HG02571 (cell line): ENCODE measurements around the gene CEP43.
A peak's percentile ranks its signal among the peaks of the same experiment; 100 is the strongest.

Source experiments
- ATAC-seq: cut with Tn5 transposase; IDR thresholded peaks from one replicate; pipeline ENCODE4 v1.9.1; 2021; ENCODE audit warnings: mild to moderate bottlenecking, moderate library complexity; ENCODE audit not compliant: unreplicated experiment

CEP43 gene, protein sequence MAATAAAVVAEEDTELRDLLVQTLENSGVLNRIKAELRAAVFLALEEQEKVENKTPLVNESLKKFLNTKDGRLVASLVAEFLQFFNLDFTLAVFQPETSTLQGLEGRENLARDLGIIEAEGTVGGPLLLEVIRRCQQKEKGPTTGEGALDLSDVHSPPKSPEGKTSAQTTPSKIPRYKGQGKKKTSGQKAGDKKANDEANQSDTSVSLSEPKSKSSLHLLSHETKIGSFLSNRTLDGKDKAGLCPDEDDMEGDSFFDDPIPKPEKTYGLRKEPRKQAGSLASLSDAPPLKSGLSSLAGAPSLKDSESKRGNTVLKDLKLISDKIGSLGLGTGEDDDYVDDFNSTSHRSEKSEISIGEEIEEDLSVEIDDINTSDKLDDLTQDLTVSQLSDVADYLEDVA

DNA sequence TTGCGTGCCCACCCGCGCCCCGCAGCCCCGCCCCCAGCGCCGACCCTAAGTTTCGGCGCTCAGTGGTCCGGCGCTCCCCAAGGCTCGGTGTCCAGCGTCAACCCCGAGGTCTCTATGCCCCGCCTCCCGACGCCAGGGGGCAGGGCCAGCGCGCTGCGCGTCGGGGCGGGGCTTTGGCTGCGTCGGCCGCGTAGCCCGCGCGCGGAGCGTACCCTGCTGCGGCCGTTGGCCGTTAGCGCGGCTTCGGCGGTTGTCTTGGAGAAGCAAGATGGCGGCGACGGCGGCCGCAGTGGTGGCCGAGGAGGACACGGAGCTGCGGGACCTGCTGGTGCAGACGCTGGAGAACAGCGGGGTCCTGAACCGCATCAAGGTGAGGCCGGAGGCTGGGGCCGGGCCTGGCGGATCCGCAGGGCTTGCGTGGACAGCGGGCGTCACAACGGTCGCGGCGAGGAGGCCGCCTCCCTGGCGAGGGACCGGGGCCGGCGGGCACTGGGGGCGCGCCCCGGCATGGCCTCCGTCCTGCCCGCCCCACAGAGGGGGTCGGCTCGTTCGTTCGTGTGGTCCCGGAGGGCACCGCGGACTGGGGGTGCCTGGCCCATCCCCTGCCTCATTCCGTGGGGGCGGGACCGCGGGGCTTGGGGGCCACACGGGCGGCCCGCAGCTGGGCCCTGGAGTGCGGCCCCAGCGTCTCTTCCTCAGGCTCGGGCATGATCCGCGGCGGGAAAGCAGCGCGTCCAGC lies at the start of gene CEP43:
Gene CEP43, plus strand, starts transcription at position 253 of the 739 bp plus-strand sequence. Its CDS starts 16 bp downstream, at position 269.
- peak; percentile 90 for ATAC-seq

DNA sequence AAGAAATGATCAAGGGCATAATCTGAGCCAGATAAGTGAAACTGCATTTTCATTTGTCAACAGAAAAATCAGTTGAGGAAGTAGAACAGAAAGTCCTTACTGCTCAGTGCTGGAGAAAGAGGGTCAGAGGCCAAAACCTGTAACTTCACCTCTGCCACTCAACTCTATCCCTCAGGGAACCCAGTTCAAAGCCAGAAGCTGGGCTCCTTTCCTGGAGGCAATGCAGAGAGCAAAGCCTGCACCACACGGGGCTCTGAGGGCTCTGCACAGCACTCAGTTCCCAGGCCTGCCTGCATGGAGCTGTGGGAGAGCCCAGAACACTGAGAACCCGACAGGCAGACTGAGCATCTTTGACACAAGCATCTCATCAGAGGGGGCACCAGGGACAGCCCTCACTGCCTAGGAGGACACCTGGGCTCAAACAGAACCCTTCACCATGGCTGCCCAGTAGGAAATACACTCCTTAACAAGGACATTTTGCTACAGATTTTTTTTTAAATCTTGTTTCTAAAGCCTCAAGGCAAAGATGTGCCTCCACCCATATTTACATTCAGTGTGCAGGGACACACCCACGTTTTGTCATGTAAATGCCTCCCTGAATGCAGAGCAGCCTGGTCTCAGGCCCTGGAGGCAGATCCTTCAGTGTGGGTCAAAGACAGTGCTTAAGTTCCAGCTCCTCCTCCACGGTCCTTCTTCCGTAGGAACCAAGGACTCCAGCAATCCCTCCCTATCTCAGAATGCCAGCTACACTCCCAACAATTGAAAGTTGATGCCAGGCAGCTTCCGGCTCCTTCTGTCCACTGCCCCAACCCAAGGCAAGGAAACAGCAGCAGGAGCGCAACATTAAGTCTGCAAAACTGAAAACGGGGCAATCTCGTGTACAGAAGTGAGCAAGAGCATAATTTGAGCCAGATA lies 49.4 kb upstream of the CEP43 start:
- ATAC-seq = peak; percentile 0

DNA sequence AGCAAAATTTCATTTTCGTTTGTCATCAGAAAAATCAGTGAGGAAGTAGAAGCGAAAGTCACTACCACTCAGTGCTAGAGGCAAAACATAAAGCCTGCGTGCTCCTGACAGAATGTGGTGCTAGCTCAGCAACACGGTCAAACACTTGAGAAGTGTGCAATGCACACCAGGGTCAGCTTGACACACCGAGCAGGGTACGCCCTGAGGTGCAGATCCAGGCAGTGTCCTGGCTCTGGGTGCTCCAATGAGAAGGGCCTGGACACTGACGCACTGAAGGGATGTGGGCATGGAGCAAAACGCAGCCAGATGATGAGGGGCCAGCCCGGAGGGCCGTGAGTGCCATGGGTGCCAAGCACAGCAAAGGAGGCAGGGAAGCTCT lies 48.8 kb upstream of the CEP43 start:
- ATAC-seq = peak; percentile 45

DNA sequence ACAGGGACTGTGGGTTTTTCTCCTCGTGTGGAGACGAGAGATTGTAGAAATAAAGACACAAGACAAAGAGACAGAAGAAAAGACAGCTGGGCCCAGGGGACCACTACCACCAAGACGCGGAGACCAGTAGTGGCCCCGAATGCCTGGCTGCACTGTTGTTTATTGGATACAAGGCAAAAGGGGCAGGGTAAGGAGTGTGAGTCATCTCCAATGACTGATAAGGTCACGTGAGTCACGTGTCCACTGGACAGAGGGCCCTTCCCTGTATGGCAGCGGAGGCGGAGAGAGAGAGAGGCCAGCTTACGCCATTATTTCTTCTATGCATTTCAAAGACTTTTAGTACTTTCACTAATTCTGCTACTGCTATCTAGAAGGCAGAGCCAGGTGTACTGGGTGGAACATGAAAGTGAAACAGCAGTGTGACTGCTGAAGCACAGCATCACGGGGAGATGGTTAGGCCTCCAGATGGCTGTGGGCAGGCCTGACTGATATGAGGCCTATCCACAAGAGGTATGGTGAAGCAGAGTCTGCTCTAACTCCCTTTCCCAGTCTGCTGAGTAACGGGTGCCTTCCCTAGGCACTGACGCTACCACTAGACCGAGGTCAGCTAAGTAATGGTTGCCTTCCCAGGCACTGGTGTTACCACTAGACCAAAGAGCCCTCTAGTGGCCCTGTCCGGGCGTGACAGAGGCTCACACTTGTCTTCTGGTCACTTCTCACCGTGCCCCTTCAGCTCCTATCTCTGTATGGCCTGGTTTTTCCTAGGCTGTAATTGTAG lies 48.1 kb upstream of the CEP43 start:
- ATAC-seq = peak; percentile 83

DNA sequence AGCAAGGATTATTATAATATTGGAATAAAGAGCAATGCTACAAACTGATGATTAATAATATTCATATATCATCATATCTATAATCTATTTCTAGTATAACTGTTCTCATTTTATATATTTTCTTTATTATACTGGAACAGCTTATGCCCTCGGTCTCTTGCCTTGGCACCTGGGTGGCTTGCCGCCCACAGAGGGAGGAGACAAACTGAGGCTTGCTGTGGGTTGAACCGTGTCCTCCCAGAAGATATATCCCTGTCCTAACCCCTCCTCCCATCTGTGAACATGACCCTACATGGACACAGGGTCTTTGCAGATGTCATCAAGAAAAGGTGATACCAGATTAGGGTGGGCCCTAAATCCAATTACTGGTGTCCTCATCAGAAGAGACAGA lies 47.5 kb upstream of the CEP43 start:
- ATAC-seq = no peak

DNA sequence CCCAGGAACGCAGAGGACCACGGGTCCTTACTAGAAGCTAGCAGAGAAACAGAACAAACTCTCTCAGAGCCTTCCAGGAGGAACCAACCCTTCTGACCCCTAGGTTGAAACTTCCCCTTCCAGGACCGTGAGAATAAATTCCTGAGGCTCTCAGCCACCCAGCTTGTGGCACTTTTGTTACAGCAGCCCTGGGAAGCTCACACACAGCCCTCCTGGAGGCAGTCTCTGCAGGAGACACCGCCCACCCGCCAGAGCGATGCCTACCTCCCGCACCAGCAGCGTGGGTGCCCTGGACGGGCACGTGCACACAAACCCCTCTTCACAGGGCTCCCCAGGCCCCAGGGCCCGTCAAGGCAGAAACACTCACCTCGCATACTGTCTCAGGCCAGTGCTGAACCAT lies 47.1 kb upstream of the CEP43 start:
- no peak for ATAC-seq

DNA sequence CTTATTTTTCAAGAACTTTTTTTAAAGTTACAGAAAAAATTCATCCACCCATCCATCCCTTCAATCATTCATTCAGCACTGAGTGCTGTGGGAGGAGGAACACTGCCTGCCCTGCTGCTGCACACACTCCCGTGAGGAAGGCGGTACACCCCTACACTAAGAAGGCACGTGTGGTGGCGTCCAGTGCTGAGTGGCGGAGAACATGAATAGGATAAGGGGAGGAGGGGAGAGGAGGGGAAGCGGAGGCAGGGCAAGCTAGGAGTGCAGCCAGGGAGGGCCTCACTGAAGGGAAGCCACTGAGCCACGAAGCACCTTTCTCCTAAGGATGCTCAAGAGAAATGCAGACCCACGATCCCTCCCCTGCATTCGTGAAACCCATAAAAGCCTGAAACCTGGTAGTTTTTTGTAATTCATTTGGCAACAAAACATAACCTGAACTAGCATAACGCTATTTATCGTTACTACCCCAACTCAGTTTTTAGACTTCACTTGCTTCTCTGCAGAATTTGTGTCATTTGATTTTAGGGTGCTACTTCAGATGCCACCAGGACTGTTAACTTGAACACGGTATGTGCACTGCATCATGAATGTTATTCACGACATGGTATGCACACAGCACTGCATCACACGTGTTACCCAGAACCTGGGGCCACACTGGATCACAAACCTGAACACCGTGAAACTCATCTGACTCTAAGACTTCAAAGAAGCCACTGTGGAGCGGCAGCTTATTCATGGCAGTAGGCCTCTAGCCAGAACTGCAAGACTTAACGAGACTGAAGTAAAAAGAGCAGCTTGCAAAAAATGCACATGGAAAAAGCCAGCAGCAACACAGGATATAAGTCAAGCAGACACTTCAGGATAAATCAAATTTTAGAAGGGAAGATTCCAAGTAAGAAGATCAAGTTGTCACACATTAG lies 46.4 kb upstream of the CEP43 start:
- no peak for ATAC-seq

DNA sequence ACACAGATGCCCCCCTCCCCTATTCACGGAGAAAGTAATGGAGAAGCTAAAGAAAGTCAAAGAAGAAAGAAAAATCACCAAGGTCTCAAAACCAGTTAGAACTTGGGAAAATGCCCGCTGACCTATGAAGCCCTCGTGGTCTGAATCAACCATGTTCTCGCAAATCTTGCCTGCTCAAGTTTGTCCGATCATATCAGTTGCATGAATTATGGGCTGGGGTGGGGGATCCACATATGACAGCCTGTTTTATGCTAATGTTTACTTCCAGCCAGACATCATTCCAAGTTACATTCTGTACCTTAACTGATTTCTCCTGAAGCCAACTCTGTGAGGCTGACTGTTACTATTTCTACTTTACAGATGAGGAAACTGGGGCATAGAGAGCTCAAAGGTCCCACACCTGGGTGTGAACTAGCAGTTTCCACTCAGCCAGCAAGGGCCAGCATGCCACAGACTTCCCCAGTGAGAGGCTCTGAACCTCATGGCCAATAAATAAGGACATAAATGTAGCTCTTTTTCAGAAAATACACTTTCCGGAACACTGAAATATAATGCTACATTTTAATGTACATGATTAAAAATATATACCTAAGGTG lies 45.0 kb upstream of the CEP43 start:
- no peak for ATAC-seq

DNA sequence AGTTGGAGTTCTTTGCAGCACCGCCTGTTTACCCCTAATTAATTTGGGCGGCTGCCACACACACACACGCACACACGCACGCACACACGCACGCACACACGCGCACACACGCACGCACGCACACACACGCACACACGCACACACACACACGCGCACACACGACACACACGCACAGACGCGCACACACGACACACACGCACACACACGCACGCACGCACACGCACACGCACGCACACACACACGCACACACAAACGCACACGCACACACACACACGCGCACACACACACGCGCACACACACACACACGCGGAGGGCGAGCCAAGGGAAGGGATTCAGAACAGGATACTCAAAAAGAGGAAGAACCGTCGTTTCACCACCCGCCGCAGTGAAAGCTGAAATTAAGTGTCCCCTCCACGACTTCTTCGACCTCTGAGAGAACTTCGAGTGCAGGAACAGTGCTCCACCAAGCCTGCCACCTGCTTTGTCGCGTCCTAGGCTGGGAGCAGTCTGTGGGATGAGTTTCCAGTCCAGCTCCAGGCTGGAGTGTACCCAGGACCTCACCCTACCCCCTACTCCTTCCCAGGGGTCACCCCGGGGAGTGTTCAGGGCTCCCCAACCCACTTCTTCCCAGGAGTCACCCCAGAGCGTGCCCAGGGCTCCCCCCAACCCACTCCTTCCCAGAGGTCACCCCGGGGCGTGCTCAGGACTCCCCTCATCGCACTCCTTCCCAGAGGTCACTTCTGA lies 43.9 kb upstream of the CEP43 start:
- ATAC-seq = no peak

DNA sequence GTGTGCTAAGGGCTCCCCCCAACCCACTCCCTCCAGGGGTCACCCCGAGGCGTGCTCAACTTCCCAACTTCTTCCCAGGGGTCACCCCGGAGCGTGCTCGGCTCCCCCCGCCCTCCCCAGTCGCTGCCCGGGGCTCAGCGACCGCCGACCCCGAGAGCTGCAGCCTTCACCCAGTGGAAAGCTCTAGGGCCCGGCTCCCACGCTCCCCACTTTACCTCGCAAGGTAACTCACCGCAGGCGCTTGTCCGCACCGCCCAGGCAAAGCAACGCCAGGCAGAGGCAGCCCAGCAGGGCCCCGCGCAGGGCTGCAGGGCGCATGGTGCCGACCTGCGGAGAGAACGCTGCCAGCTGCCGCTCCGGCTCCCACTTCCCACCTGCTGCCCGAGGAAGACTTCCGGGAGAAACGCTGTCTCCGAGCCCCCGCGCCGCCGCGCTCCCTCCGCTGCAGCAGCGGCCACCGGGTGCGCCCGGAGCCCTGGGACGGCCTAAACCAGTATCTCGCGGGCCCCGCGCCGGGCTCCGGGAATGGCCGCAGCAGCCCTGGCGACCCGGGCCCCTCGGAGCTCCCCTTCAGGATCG lies 43.2 kb upstream of the CEP43 start:
- peak; percentile 3 for ATAC-seq

DNA sequence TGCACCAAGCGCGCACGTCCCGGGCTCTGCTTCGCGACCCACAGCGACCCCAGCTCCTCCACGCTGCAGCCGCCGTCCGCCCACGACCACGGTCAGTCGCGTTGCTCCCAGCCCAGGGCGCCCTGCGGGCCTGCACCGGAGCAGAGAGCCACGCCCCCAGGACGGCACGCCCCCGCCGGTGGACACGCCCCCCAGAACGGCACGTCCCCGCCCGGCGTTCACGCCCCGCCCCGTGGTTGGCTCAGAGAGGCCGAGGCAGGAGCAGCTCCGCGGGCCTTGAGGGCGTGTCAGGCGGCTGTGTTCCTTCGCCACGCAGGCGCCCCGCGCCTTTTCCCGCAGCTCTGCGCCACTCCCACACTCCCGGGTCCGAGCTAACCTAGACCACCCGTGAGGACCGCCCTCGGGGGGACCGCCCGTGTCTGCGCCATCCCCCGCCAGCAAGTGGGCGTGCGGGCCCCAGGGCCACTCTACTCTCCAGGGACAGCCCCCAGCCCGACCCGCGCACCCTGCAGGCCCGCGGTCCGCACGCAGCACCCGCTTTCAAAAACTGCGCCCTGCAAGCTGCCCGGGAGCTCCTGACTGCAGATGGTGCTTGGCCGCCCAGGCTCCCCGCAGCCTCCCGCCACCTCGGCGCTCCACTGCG lies 42.6 kb upstream of the CEP43 start, which contains the start of gene RNASET2:
Gene RNASET2, minus strand, starts transcription at position 107 of the 643 bp plus-strand sequence. CDS start 368 bp downstream, outside the sequence.
- peak; percentile 71 for ATAC-seq

DNA sequence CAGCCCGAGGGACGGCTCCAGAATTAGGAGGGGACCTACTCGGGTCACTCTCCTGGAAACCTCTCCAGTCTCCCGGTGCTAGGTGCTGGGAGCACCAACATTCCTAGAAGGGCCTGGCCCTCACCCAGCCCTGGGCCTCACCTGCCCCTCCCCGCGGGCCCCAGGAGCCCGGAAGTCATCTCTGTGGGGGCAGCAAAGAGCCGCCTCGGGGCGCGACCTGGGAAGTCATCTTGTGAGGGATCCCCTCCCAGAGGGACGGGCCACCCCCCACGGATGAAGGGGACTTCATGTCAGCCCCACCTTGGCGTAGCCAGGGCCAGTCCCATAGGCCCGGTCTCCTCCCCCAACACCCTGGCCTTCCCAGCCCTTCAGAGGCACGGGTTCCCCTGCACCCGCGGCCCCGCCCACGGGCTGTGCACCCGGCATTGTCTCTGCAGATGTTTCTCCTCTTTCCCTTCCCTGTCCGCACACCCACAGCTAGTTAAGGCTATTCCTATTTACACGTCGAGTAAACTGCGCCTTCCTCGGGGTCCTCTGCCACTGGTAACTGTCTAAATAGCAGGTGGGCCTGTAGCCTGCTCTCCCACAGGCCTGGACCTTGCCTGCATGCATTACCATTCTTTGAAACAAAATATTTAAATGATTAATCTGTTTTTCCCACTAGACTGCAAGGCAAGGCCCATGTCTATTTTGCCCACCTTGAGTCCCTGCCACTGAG lies 42.0 kb upstream of the CEP43 start:
- ATAC-seq = peak; percentile 39

DNA sequence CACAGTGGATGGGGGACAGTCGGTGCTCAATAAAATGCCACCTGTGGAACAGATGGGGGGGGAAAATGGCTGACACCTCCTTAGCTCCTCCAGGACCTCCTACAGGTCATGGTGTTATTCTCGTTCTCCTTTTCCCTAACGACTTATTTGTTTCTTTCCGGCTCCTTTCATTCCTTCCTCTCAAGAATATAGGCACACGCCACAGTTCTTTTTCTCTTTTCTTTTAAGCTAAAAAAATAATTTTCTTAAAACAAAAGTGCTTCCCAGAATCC lies 41.5 kb upstream of the CEP43 start:
- no peak for ATAC-seq

DNA sequence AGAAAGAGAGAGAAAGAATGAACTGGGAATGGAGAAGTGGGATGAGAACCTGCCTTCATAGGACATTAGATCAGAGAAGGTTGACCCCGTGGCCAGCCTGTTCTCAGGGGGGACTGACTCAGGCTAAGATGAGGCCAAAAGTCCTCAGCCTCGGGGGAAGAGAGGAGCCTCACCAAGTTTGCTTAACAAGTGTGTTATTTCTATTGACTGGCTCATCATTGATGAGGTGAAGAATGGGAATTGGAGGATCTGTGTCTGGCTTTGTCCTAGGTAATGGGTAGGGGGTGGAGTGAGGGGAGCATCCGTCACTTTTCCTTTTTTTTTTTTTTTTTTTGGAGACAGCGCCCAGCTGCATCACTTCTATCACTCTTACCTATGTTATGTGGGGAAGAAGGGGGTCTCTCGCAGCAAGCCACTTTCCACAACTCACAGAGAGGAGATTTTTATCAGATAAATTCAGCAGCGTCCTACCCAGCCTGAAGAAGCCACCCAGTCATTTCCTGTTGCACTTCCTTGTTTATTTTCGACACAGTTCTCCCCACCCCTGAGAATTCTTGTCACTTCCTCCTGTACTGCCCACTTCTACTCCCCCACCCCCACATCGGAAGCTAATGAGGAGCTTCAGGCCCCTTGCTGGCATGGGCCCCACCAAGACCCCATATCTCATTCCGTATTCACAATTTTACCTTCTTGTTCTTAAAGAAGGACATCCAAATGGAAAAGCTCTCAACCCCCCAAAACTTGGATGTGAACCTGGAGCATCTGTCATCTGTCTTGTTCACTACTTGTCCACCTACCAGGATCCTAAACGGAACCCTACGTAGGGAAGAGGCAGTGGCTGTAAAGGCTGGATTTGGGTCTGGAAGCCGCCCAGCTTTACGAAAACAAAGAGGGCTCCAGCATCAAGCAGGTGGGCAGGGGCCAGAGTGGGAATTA lies 40.0 kb upstream of the CEP43 start:
- no peak for ATAC-seq

DNA sequence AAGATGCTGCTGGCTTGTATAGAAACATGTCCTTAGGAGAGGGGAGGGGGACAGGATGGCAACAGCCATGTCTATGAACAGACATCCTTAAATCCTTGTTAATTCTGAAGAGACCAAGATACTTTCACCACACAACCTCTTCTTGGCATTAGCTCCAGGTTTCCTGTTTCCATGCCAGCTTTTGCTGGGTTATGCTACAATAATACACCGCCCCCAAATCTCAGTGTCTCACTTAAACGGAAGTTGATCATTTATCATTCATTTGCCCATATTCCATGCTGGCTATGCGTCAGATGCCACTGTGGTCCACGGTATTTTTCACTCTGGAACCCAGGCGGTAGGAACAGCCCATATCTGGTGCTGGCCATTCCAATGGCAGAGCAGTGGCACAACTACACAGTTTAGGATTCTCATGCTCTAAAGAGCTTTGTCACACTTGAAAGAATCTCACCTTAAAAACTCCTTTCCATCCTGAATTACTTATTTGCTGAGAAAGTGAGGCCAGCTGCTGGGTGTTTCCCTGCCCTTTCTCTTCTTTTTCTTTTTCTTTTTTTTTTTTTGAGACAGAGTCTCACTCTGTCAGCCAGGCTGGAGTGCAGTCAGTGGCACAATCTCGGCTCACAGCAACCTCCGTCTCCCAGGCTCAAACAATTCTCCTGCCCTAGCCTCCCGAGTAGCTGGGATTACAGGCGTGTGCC lies 39.1 kb upstream of the CEP43 start:
- no peak for ATAC-seq
